ENCODE measurements around the gene DDC.

DNA sequence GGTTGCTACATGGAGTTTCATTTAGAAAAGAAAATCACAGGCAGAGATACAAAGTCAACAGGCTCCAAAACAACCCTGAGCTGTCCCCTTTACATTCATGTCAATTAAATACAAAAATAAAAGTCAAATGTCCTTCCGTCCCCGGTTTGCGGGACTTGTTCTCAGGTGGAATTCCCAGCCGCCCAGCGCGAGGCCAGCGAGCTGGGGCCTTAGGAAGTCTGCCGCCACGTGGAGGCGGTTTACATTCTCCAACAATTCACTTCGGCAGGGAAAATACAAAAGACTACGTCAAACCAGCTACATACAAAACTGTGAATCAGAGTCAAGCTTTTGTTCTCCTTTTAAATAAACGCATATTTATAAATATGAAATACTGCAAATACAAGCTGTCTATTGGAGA is 25.3 kb upstream of the DDC start:
- TF ChIP-seq CTCF (conservative IDR thresholded peaks at IDR 0.05) = no peak
- no peak for TF ChIP-seq EZH2 (IDR thresholded peaks at IDR 0.05; ENCODE audit: low read depth)

Data from PC-9 (cell line).